Head of caudate nucleus (tissue), 42 donors: ENCODE measurements around the gene MANF.
A peak's percentile ranks its signal among the peaks of the same experiment; 100 is the strongest.
"Not testable (repeated sequence)": the region's sequence is repeated elsewhere in the genome, so short reads cannot be mapped to it uniquely, and the experiment has no call there.

Experiments
- DNase-seq, 42 donors: peaks; one replicate each; pipeline versions ENCODE4 v3.0.0 to v3.0.0-alpha.2; 2020 to 2021; ENCODE audit warnings: mixed read lengths in 7 of 42
- intact Hi-C: fragments of 100-400 bp; cut with DNase I; formaldehyde crosslinking; loops from one replicate; pipeline ENCODE4 v1.15.0; 2022

Gene MANF

GRCh38 chr3:51368276-51368675 lies 16.8 kb upstream of the MANF start:
- peak in 4 of 42 donors; percentile 1 to 7 (median 2) for DNase-seq
- intact Hi-C loops: not testable (repeated sequence)

GRCh38 chr3:51371943-51372557 lies 13.0 kb upstream of the MANF start:
- intact Hi-C loops: no loop called here
- peak in 30 of 42 donors; percentile 32 to 83 (median 65) for DNase-seq

- intact Hi-C loops: no loop called here
- peak in 2 of 42 donors; percentile 8 to 15 for DNase-seq
Measured at GRCh38 chr3:51373658-51374421, 11.3 kb upstream of the MANF start.

GRCh38 chr3:51374456-51374855 lies 10.6 kb upstream of the MANF start:
- peak in 2 of 42 donors; percentile 18 to 24 for DNase-seq
- intact Hi-C loops: no loop called here

- intact Hi-C loops: no loop called here
- peak in 2 of 42 donors; percentile 2 to 11 for DNase-seq
Measured at GRCh38 chr3:51375136-51375535, 10.0 kb upstream of the MANF start.

- intact Hi-C loops: no loop called here
- peak in 2 of 42 donors; percentile 8 to 12 for DNase-seq
Measured at GRCh38 chr3:51375571-51375970, 9.5 kb upstream of the MANF start.

GRCh38 chr3:51378065-51378464 lies 7.0 kb upstream of the MANF start:
- DNase-seq: peak in 1 of 42 donors; percentile 6
- intact Hi-C loops: no loop called here

- DNase-seq: peak in 1 of 42 donors; percentile 6
- intact Hi-C loops: no loop called here
Measured at GRCh38 chr3:51378726-51379125, 6.4 kb upstream of the MANF start.

- intact Hi-C loops: no loop called here
- peak in 2 of 42 donors; percentile 1 to 14 for DNase-seq
Measured at GRCh38 chr3:51379301-51379700, 5.8 kb upstream of the MANF start.

- intact Hi-C loops: loop anchor here (5.0 to 10.0 kb wide), 2 partner anchors 705 to 813 kb away; partner anchors contain the start of genes C3orf18, DOCK3 and HEMK1
- peak in 4 of 42 donors; percentile 3 to 12 (median 7) for DNase-seq
Measured at GRCh38 chr3:51379746-51380455, 5.2 kb upstream of the MANF start.

GRCh38 chr3:51380601-51381332 lies 4.3 kb upstream of the MANF start:
- peak in 1 of 42 donors; percentile 9 for DNase-seq
- intact Hi-C loops: loop anchor here (5.0 to 10.0 kb wide), 2 partner anchors 706 to 813 kb away; partner anchors contain the start of genes C3orf18, DOCK3 and HEMK1

GRCh38 chr3:51381333-51381705 lies 3.8 kb upstream of the MANF start:
- DNase-seq: peak in 1 of 42 donors; percentile 25

GRCh38 chr3:51382076-51382745 lies 2.9 kb upstream of the MANF start:
- intact Hi-C loops: loop anchor here (5.0 to 10.0 kb wide), 2 partner anchors 707 to 815 kb away; partner anchors contain the start of genes C3orf18, DOCK3 and HEMK1
- DNase-seq: peak in 1 of 42 donors; percentile 12

More at GRCh38 chr3:51381333-51381705, 3.8 kb upstream of the MANF start:
- intact Hi-C loops: loop anchor here (5.0 to 10.0 kb wide), 2 partner anchors 707 to 814 kb away; partner anchors contain the start of genes C3orf18, DOCK3 and HEMK1

GRCh38 chr3:51382947-51383578 lies 2.0 kb upstream of the MANF start:
- peak in 1 of 42 donors; percentile 15 for DNase-seq
- intact Hi-C loops: loop anchor here (5.0 to 10.0 kb wide), 2 partner anchors 708 to 816 kb away; partner anchors contain the start of genes C3orf18, DOCK3 and HEMK1

GRCh38 chr3:51384055-51384725 lies 901 bp upstream of the MANF start:
- peak in 5 of 42 donors; percentile 10 to 37 (median 36) for DNase-seq
- intact Hi-C loops: loop anchor here (5.0 to 10.0 kb wide), 2 partner anchors 709 to 817 kb away; partner anchors contain the start of genes C3orf18, DOCK3 and HEMK1

GRCh38 chr3:51385621-51386091 lies 565 bp downstream of the MANF start:
- DNase-seq: peak in 3 of 42 donors; percentile 18 to 29 (median 23)
- intact Hi-C loops: loop anchor here (5.0 to 10.0 kb wide), 2 partner anchors 711 to 768 kb away; partner anchors contain the start of genes DOCK3 and MAPKAPK3
